Measurements from ENCODE around the gene NSD2. TPM values are rescaled to one million over a fixed set of nuclear protein-coding genes. Genes with fewer than 3 reads are reported as not detected.
A peak's percentile ranks its signal among the peaks of the same experiment; 100 is the strongest.

Gene NSD2
- polyA plus RNA-seq, 3 donors from 2014 or later, result 1.8 to 7.2 (median 4.4) TPM

DNA sequence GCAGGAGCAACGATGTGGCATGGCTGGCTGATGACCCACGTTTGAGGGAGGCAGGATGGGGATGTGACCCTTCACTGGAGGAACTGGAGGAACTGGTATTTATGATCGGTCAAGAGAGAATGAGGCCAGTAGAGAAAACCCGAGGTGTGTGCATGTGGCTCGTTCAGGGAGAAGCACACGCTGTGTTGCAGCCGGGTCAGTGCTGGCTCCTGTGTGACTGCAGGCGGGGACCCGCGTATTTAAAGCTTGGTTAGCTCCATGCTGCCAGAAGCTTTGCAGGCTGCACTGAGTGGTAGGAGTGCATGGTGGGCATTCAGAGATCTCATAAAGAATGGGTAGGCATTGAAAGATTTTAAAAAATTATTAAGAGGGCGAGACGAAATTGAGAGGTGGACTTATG lies 85.4 kb downstream of the NSD2 start:
- H3K4me1 Mint-ChIP-seq, result no peaks in the 10 kb centered on the region
- H3K27me3 Mint-ChIP-seq (ENCODE audit: low read depth in 3 of 3), result peaks cover 0 to 2% (median 0%) of the 10 kb centered on the region in 3 donors
- peaks cover 15 to 45% (median 23%) of the 10 kb centered on the region in 3 donors for H3K36me3 Mint-ChIP-seq
- peak overlapping the region in 2 of 6 donors; percentile 26 to 86 for H3K27ac Mint-ChIP-seq
- no peak overlapping the region for H3K4me3 Mint-ChIP-seq
- H3K9me3 Mint-ChIP-seq, result no peaks in the 10 kb centered on the region
- no peak for DNase-seq

DNA sequence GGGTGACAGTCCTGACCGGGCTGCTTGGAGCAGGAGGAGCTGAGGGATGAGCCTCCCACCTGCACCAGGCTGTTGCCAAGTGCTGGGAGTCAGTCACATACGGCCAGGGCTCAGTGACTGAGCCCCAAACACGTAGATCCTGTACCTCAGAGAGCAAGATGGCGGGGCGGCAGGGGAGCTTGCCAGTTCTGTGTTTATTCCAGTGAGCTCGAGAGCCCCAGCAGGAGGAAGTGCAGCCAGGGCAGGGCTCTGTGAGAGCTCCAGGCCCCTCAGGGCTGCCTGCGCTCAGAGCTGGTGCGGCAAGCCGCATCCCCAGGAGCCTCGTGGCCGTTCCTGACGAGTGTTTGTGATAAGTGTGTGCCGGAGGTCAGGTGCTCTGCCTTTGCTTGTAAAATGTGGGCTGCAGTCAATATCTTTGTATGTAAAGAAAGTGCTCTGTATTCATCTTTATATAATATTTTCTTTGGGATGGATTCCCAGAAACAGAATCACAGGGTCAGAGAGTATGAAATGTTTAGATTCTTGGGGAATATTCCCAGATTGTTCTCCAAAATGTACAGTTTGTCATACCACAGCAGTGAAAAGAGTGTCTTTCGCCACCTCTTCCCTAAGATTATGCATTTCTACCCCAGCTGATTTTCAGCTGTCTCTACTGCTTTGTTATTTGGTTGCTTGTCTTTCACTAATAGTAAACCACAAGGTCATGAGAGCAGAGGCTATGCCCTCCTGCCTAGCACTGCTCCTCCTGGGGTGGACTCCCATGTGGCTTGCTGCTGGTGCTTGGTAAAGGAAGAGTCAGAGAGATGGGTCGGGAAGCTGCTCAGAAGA lies 87.3 kb downstream of the NSD2 start:
- peaks cover 0 to 2% (median 0%) of the 10 kb centered on the region in 3 donors for H3K27me3 Mint-ChIP-seq (ENCODE audit: low read depth in 3 of 3)
- DNase-seq, result no peak
- H3K36me3 Mint-ChIP-seq, result peaks cover 19 to 47% (median 29%) of the 10 kb centered on the region in 3 donors
- no peaks in the 10 kb centered on the region for H3K9me3 Mint-ChIP-seq
- peak overlapping the region in 1 of 6 donors; percentile 51 for H3K27ac Mint-ChIP-seq
- H3K4me1 Mint-ChIP-seq, result no peaks in the 10 kb centered on the region
- no peak overlapping the region for H3K4me3 Mint-ChIP-seq

DNA sequence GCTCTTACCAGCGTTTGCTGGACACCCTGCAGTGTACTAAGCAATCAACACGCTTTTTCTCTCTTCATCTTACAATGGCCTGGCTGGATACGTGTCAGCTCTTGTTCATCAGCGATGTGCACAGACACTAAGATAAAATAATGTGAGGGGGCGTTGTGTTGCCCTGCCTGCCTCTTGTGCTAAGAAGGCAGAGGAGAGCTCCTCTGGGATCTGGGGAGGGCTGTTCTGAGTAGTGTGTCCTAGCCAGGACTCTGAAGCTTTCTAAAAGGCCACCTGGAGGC lies 87.9 kb downstream of the NSD2 start:
- peak overlapping the region in 1 of 6 donors; percentile 9 for H3K27ac Mint-ChIP-seq
- peaks cover 19 to 47% (median 29%) of the 10 kb centered on the region in 3 donors for H3K36me3 Mint-ChIP-seq
- H3K27me3 Mint-ChIP-seq (ENCODE audit: low read depth in 3 of 3), result peaks cover 0 to 2% (median 0%) of the 10 kb centered on the region in 3 donors
- DNase-seq, result no peak
- no peak overlapping the region for H3K4me3 Mint-ChIP-seq
- no peaks in the 10 kb centered on the region for H3K9me3 Mint-ChIP-seq
- H3K4me1 Mint-ChIP-seq, result peaks cover 0 to 1% of the 10 kb centered on the region in 2 donors

DNA sequence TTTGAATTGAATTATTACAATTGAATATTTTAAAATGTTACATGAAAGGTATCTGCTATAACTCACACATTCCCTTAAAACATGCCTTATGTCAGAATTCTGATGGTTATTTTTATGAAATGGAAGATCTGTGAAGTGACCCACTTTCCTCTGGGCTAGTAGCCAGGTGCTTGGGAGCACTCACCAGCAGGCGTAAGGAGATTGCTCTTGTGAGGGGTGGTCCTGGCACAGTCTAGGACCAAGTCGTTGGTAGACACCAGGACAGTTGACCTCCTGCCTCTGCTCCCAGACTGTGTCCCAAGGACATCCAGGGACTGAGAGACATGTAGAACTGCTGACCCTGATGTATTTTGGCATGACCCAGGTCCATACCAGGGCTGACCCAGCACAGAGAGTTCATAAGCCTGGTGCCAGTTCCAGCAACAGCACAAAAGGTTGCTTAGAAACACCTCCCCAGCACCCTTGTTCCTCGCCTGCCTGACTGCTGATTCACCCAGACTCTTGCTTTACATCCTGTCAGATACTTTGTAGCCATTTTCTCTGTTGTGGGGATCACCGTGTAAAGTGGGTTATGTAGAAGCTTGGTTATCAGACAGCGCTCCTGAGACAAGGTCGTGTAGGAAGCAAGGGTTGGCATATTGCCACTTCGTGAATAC lies 89.1 kb downstream of the NSD2 start:
- Mint-ChIP-seq H3K36me3 (peaks cover 26 to 46% (median 29%) of the 10 kb centered on the region in 3 donors), H3K27ac (no peak overlapping the region), H3K27me3 (ENCODE audit: low read depth in 3 of 3) (peaks cover 0 to 2% (median 0%) of the 10 kb centered on the region in 3 donors), H3K4me1 (peaks cover 0 to 4% of the 10 kb centered on the region in 2 donors), H3K9me3 (peaks cover 0 to 3% (median 0%) of the 10 kb centered on the region in 6 donors), H3K4me3 (no peak overlapping the region)
- DNase-seq, result no peak

DNA sequence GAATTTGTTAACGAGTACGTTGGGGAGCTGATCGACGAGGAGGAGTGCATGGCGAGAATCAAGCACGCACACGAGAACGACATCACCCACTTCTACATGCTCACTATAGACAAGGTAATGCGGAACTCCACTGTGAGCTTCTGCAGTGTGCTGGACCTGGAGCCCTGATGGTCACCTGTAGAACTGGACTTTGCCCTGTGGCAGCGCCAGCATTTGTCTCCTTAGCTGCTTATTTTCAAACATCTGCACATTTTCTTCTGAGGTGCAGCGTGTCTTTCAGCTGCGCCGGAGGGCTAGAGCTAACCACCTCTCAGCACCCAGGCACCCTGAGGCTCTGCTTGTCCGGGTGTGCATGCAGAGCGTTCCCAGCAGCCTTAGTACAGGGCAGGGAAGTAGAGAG lies 89.8 kb downstream of the NSD2 start:
- Mint-ChIP-seq H3K27ac (peak overlapping the region in 1 of 6 donors; percentile 2), H3K4me1 (peaks cover 0 to 4% of the 10 kb centered on the region in 2 donors), H3K27me3 (ENCODE audit: low read depth in 3 of 3) (no peaks in the 10 kb centered on the region), H3K4me3 (no peak overlapping the region), H3K9me3 (peaks cover 0 to 3% (median 0%) of the 10 kb centered on the region in 6 donors), H3K36me3 (peaks cover 28 to 39% (median 29%) of the 10 kb centered on the region in 3 donors)
- no peak for DNase-seq

DNA sequence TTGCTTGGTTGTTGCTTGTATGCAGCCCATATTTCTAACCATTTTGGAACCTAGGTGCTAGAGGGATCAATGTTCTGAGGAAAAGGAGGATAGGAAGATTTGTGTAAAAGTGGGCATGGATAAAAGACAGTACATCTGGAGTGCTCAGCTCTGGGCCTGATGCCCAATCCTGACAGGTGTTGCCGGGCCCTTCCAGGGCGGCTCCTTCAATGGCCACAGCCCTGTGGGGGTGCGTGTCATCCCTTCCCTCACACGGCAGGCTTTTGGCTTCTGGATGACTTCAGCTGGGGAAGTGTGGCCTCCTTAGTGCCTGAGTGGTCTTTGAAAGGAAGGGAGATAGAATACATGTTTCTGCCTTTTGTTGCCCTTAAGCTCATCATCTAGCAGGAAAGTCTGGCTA lies 90.4 kb downstream of the NSD2 start:
- peaks cover 26 to 36% (median 28%) of the 10 kb centered on the region in 3 donors for H3K36me3 Mint-ChIP-seq

DNA sequence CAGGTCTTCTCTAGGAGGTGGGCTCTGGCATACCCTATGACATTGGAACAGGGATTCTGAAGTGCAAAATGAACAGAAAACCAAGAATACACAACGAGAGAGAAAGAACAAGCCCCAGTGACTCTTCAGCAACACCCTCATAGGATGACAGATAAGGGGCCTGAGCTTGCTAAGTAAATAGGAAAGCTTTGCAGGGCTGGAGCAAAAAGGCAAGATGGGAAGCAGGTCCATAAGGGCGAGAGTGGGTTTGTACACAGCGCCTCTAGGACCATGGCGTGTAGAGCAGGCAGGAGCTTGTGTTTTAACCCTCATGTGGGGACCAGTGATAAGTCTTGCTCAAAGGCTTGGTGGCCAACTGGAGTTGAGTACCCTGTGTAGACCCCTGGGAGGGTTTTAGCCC lies 91.8 kb downstream of the NSD2 start:
- Mint-ChIP-seq H3K4me1 (peaks cover 0 to 4% of the 10 kb centered on the region in 2 donors), H3K27me3 (ENCODE audit: low read depth in 3 of 3) (no peaks in the 10 kb centered on the region), H3K36me3 (peaks cover 22 to 33% (median 24%) of the 10 kb centered on the region in 3 donors), H3K4me3 (no peak overlapping the region), H3K9me3 (peaks cover 0 to 3% (median 0%) of the 10 kb centered on the region in 6 donors), H3K27ac (no peak overlapping the region)
- DNase-seq, result no peak

More for the DNA sequence above, 90.4 kb downstream of the NSD2 start:
- Mint-ChIP-seq H3K4me1 (peaks cover 0 to 4% of the 10 kb centered on the region in 2 donors), H3K4me3 (no peak overlapping the region), H3K27me3 (ENCODE audit: low read depth in 3 of 3) (no peaks in the 10 kb centered on the region), H3K27ac (no peak overlapping the region), H3K9me3 (peaks cover 0 to 3% (median 0%) of the 10 kb centered on the region in 6 donors)
- no peak for DNase-seq

DNA sequence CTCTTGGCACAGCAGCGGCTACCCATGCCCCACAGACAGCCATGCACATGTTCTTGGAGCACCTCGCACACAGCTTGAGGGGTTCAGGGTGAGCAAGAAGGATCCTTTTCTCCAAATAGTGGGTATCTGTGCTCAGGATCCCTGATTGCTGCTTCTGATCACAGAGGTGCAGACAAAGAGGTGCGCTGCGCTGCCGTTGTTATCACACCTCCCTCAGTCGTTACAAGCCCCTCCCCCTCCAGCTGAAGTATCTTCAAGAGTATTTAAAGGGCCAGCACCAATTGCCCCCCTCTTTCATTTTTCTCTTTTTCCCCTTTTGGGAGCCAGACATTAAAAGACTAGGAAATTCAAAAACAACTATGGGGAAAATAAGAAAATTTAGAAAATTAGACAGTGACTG lies 93.2 kb downstream of the NSD2 start:
- Mint-ChIP-seq H3K36me3 (peaks cover 14 to 25% (median 21%) of the 10 kb centered on the region in 3 donors), H3K27ac (no peak overlapping the region), H3K27me3 (ENCODE audit: low read depth in 3 of 3) (no peaks in the 10 kb centered on the region), H3K9me3 (peaks cover 0 to 3% (median 0%) of the 10 kb centered on the region in 6 donors), H3K4me1 (peaks cover 0 to 4% of the 10 kb centered on the region in 2 donors), H3K4me3 (no peak overlapping the region)
- no peak for DNase-seq

DNA sequence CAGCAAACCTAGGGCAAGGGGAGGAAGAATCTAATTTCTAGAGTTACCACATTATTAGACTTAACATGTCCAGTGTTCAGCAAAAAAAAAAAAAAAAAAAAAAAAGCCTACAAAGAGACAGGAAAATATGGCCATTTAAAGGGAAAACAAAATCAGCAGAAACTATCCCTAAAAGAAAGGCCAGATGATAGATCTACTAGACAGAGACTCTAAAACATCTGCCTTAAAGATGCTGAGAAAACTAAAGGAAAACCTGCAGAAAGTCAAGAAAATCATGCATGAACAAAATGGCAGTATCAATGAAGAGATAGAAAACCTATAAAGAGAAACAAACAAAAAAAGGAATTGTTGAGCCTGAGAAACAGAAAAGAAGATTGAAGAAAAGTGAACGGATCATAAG lies 93.8 kb downstream of the NSD2 start:
- no peak for DNase-seq
- H3K27me3 Mint-ChIP-seq (ENCODE audit: low read depth in 3 of 3), result no peaks in the 10 kb centered on the region
- peaks cover 0 to 4% of the 10 kb centered on the region in 2 donors for H3K4me1 Mint-ChIP-seq
- H3K4me3 Mint-ChIP-seq, result no peak overlapping the region
- H3K36me3 Mint-ChIP-seq, result peaks cover 12 to 24% (median 21%) of the 10 kb centered on the region in 3 donors
- no peak overlapping the region for H3K27ac Mint-ChIP-seq
- peaks cover 0 to 3% (median 0%) of the 10 kb centered on the region in 6 donors for H3K9me3 Mint-ChIP-seq

DNA sequence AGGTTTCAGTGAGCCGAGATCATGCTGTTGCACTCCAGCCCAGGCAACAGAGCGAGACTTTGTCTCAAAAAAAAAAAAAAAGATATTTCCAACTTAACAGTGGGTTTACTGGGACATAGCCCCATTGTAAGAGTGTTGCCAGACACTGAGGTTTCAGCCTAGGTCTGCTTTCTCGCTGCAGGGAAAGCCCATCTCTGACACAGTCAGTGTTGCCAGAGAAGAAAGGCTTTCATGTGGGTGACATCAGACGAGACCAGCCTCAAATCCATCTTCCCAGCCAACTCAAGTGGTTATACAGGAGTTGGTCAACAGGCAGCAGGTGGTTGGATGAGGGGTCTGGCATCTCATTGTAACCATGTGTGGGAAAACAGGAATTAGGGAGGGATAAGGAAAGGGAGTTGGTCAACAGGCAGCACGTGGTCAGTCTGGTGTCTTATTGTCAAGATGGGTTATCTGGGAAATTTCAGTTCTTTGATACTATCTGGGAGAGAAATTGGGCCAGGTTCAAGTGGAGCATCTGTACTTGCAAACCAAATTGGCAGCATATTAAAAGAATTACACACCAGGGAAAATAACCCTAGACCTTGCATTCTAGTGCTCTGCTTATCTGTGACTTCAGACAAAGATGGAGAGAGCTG lies 96.4 kb downstream of the NSD2 start:
- Mint-ChIP-seq H3K36me3 (peaks cover 0 to 11% (median 9%) of the 10 kb centered on the region in 3 donors), H3K27ac (peak overlapping the region in 2 of 6 donors; percentile 46 to 48), H3K4me3 (no peak overlapping the region)

DNA sequence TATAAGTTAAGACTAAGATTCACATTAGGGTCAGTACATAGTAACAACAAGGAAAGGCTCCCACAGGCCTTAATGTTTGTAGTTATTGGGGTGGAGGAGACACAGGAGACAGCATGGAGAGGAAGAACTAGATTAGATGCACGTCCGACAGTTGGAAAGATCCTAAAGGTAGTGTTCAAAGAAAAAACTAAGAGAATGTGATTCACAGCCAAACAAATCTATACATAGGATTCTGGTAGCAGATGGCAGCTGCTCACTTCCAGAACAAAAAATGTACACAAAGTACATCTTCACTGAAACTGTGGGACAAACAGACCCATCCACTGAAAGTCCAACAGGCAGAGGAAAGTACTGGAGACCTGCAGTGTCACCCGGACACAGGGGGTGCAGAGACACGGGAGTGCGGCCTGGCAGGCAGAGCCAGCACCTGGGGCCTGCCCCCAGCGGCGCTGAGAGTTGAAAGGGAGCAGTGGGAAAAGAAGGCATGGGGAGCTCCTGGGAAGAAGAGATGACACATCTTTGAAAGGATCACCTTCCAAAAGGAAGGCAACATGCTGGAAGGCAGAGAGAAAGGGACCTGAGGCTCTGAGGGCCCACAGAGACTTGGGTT lies 97.6 kb downstream of the NSD2 start:
- peak overlapping the region in 3 of 6 donors; percentile 1 to 26 (median 18) for H3K27ac Mint-ChIP-seq
- peaks cover 0 to 4% of the 10 kb centered on the region in 2 donors for H3K4me1 Mint-ChIP-seq
- no peak overlapping the region for H3K4me3 Mint-ChIP-seq
- peaks cover 0 to 11% (median 9%) of the 10 kb centered on the region in 3 donors for H3K36me3 Mint-ChIP-seq
- H3K9me3 Mint-ChIP-seq, result peaks cover 0 to 3% (median 0%) of the 10 kb centered on the region in 6 donors
- no peak for DNase-seq
- peaks cover 0 to 2% (median 2%) of the 10 kb centered on the region in 3 donors for H3K27me3 Mint-ChIP-seq (ENCODE audit: low read depth in 3 of 3)

More for the DNA sequence above, 96.4 kb downstream of the NSD2 start:
- peaks cover 0 to 4% of the 10 kb centered on the region in 2 donors for H3K4me1 Mint-ChIP-seq
- H3K9me3 Mint-ChIP-seq, result peaks cover 0 to 3% (median 0%) of the 10 kb centered on the region in 6 donors
- no peak for DNase-seq
- H3K27me3 Mint-ChIP-seq (ENCODE audit: low read depth in 3 of 3), result peaks cover 0 to 2% (median 2%) of the 10 kb centered on the region in 3 donors

DNA sequence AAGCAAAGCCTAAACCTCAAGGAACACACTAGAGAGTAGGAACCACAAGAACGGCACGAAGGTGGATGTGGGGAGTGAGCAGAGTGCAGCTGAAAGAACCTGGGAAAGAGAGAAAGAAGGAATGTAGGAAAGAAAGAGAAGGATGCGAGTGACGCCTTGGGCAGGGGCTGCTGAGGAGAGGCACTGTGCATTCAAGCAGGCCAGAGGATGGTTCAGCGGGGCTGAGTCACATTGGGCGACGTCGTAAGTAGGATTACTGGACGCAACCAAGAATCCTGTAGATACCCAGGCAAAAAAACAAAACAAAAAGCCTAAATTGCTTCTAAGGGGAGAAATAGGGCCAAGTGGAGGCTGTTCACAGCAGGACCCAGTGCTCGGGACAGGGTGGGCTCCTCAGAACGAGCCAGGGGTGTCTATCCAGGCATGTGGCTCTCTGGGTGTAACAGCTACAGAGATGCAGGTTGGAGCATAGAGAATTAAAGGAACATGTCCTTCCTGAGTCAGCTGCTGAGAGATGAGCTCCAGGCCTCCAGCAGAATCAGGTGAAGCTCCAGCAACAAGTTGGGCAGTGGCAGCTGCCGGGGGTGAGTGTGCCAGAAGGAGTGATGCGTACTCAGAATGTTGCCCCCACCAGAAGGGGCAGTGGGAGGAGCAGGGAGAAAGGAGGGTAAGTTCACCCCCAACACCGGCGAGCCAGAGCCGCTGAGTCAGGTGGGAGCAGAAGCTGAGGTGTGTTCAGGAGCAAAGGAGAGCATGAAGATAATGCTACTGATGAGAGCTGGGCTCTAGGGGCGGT lies 98.9 kb downstream of the NSD2 start:
- no peak for DNase-seq
- H3K9me3 Mint-ChIP-seq, result peaks cover 0 to 2% (median 0%) of the 10 kb centered on the region in 6 donors
- H3K36me3 Mint-ChIP-seq, result peaks cover 0 to 11% (median 4%) of the 10 kb centered on the region in 3 donors
- H3K4me3 Mint-ChIP-seq, result no peak overlapping the region
- H3K27ac Mint-ChIP-seq, result peak overlapping the region in 3 of 6 donors; percentile 5 to 57 (median 24)
- H3K4me1 Mint-ChIP-seq, result no peaks in the 10 kb centered on the region
- H3K27me3 Mint-ChIP-seq (ENCODE audit: low read depth in 3 of 3), result peaks cover 0 to 2% (median 2%) of the 10 kb centered on the region in 3 donors

DNA sequence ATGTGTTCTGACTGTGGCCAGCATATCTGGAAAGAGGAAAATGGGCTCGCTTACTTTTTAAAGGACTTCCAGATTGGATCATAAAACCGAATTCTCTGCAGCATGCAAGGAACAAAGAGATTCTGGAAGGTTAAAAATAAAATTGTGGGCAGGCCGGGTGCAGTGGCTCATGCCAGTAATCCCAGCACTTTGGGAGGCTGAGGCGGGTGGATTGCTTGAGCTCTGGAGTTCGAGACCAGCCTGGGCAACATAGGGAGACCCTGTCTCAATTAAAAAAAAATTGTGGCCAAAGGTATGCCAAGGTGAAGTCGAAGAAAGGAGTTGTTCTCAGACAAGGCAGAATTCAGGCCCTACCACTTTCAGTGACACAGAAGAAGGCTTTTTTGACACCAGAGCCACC lies 99.7 kb downstream of the NSD2 start:
- H3K36me3 Mint-ChIP-seq, result peaks cover 0 to 11% (median 0%) of the 10 kb centered on the region in 3 donors
- DNase-seq, result no peak
- H3K27ac Mint-ChIP-seq, result no peak overlapping the region
- no peak overlapping the region for H3K4me3 Mint-ChIP-seq
- no peaks in the 10 kb centered on the region for H3K4me1 Mint-ChIP-seq
- peaks cover 0 to 2% (median 2%) of the 10 kb centered on the region in 3 donors for H3K27me3 Mint-ChIP-seq (ENCODE audit: low read depth in 3 of 3)
- H3K9me3 Mint-ChIP-seq, result no peaks in the 10 kb centered on the region
